Fibroblast of skin of abdomen (primary cell): ENCODE data around the gene FASTKD1.
A peak's percentile ranks its signal among the peaks of the same experiment; 100 is the strongest.

Experiments used
- DNase-seq: peaks from one replicate; pipeline ENCODE4 v3.0.0-alpha.2; 2013

Gene FASTKD1

DNA sequence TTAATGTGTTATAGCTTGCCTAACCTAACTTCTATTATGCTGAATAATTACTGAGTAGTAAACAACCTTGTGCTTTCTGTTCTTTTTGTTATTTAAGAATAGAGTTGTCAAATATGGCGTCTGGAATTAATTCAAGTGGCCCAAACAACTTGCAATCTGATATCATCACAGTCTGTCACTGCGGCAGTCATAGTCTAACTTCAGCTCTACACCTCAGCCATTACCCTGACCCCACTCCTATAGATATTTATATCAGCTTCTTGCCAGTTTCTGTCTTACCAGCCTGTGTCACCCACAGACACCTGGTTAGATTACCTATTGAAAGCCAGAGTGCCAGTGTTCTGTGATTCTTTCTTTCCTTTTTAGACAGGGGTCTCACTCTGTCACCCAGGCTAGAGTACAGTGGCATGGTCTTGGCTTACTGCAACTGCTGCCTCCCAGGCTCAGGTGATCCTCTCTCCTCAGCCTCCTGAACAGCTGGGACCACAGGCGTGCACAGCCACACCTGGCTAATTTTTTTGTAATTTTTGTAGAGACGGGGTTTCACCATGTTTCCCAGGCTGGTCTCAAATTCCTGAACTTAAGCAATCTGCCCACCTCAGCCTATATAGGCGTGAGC lies 78.2 kb downstream of the FASTKD1 start:
- no peak for DNase-seq

- no peak for DNase-seq
Measured at GRCh38 chr2:169493360-169493759, 80.3 kb downstream of the FASTKD1 start.

GRCh38 chr2:169491378-169491777 lies 82.3 kb downstream of the FASTKD1 start:
- DNase-seq: no peak

DNA sequence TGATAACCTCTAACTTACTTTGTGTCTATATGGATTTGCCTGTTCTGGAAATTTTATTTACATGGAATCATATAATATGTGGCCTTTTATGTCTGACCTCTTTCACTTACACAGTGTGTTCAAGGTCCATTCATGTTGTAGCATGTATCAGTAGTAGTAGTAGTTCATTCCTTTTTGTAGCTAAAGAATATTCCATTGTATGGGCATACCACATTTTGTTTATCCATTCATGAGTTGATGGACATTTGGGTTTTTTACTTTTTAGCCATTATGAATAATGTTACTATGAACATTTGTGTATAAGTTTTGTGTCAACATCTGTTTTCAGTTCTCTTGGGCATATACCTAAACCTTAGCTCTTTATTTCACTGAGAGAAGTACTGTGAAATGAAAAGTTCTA lies 82.8 kb downstream of the FASTKD1 start:
- DNase-seq: no peak

- DNase-seq: no peak
Measured at GRCh38 chr2:169486487-169486886, 87.2 kb downstream of the FASTKD1 start.

GRCh38 chr2:169485650-169486138 lies 88.0 kb downstream of the FASTKD1 start:
- no peak for DNase-seq

DNA sequence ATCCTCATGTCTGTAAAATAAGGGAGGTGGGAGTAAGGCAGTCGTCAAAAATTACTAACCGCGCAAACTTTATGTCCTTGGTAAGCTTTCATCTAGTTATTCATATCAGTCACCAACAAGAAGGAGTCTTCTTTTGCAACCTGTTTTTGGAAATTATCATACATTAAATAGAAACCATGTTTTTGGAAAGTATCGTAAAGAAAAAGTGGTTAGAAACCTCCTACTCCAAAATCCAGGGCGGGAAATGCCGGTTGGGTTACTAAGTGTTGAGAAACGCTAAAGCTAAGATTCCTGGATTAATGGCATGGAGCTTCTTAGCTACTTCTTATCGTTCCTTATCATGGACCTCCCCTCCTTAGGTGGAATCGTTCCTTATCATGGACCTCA lies 93.6 kb downstream of the FASTKD1 start:
- DNase-seq: peak; percentile 10
